ENCODE results near the gene LIN9.
A peak's percentile ranks its signal among the peaks of the same experiment; 100 is the strongest.

LIN9 gene

GRCh38 chr1:226186124-226187018 lies 122.6 kb downstream of the LIN9 start, which contains the start of gene ACBD3:
TSS of gene ACBD3 (minus strand) at chr1:226186741. CDS start at chr1:226186675, 66 bp downstream.
- H3K79me2 ChIP-seq (ENCODE audit: insufficient read depth, low read depth) = peaks cover 54% of the 10 kb centered on the region
- peak within 1 kb of the TSS; percentile 67 for H3K27ac ChIP-seq
- H3K4me3 ChIP-seq (IDR thresholded peaks at IDR 0.05; ENCODE audit: insufficient read depth, low read depth, low read length) = peak within 1 kb of the TSS; percentile 88
- 0 out of 2 replicates have a peak, but pooled peaks cover 6% of the 10 kb centered on the region for H3K36me3 ChIP-seq (ENCODE audit: insufficient read depth)
- peaks cover 9% of the 10 kb centered on the region; the same call in 1 of the 2 replicates for H4K20me1 ChIP-seq (ENCODE audit: insufficient read depth)
- peak within 1 kb of the TSS; percentile 88 for H3K4me2 ChIP-seq
- peak within 1 kb of the TSS; percentile 95 for H2AFZ ChIP-seq (ENCODE audit: low read depth)
- TF ChIP-seq, protein P1, sequence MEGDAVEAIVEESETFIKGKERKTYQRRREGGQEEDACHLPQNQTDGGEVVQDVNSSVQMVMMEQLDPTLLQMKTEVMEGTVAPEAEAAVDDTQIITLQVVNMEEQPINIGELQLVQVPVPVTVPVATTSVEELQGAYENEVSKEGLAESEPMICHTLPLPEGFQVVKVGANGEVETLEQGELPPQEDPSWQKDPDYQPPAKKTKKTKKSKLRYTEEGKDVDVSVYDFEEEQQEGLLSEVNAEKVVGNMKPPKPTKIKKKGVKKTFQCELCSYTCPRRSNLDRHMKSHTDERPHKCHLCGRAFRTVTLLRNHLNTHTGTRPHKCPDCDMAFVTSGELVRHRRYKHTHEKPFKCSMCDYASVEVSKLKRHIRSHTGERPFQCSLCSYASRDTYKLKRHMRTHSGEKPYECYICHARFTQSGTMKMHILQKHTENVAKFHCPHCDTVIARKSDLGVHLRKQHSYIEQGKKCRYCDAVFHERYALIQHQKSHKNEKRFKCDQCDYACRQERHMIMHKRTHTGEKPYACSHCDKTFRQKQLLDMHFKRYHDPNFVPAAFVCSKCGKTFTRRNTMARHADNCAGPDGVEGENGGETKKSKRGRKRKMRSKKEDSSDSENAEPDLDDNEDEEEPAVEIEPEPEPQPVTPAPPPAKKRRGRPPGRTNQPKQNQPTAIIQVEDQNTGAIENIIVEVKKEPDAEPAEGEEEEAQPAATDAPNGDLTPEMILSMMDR (conservative IDR thresholded peaks at IDR 0.05; ENCODE audit: low read depth, low read length) = no peak; the same call in 1 of the 2 replicates
- peaks cover 41% of the 10 kb centered on the region for H3K4me1 ChIP-seq (ENCODE audit: low read depth, poor library complexity, severe bottlenecking)
- H3K27me3 ChIP-seq (ENCODE audit: insufficient read depth, low read depth) = no peaks in the 10 kb centered on the region
- peak within 1 kb of the TSS; percentile 75 for H3K9ac ChIP-seq

GRCh38 chr1:226185141-226186036 lies 123.6 kb downstream of the LIN9 start:
- H3K9ac ChIP-seq = peak overlapping the region; percentile 75
- H3K4me3 ChIP-seq (IDR thresholded peaks at IDR 0.05; ENCODE audit: insufficient read depth, low read depth, low read length) = peak overlapping the region; percentile 14
- peak overlapping the region; percentile 95; the same call in 1 of the 2 replicates for H2AFZ ChIP-seq (ENCODE audit: low read depth)
- H3K4me1 ChIP-seq (ENCODE audit: low read depth, poor library complexity, severe bottlenecking) = peaks cover 42% of the 10 kb centered on the region
- 0 out of 2 replicates have a peak, but pooled peaks cover 6% of the 10 kb centered on the region for H3K36me3 ChIP-seq (ENCODE audit: insufficient read depth)
- peaks cover 64% of the 10 kb centered on the region for H3K79me2 ChIP-seq (ENCODE audit: insufficient read depth, low read depth)
- peak overlapping the region; percentile 88 for H3K4me2 ChIP-seq
- H3K27ac ChIP-seq = peak overlapping the region; percentile 67; the same call in 1 of the 2 replicates
- H4K20me1 ChIP-seq (ENCODE audit: insufficient read depth) = peaks cover 9% of the 10 kb centered on the region; the same call in 1 of the 2 replicates
- H3K27me3 ChIP-seq (ENCODE audit: insufficient read depth, low read depth) = no peaks in the 10 kb centered on the region
- TF ChIP-seq, protein P1 (conservative IDR thresholded peaks at IDR 0.05; ENCODE audit: low read depth, low read length) = no peak

GRCh38 chr1:226181996-226182714 lies 126.8 kb downstream of the LIN9 start:
- no peak overlapping the region for H3K27ac ChIP-seq
- 0 out of 2 replicates have a peak, but pooled peaks cover 6% of the 10 kb centered on the region for H3K36me3 ChIP-seq (ENCODE audit: insufficient read depth)
- H3K9ac ChIP-seq = no peak overlapping the region
- no peak overlapping the region for H2AFZ ChIP-seq (ENCODE audit: low read depth)
- peak overlapping the region; percentile 8; the same call in 1 of the 2 replicates for H3K4me2 ChIP-seq
- H3K27me3 ChIP-seq (ENCODE audit: insufficient read depth, low read depth) = no peaks in the 10 kb centered on the region
- peaks cover 9% of the 10 kb centered on the region; the same call in 1 of the 2 replicates for H4K20me1 ChIP-seq (ENCODE audit: insufficient read depth)
- TF ChIP-seq, protein P1 (conservative IDR thresholded peaks at IDR 0.05; ENCODE audit: low read depth, low read length) = no peak; the same call in 1 of the 2 replicates
- no peak overlapping the region for H3K4me3 ChIP-seq (IDR thresholded peaks at IDR 0.05; ENCODE audit: insufficient read depth, low read depth, low read length)
- H3K4me1 ChIP-seq (ENCODE audit: low read depth, poor library complexity, severe bottlenecking) = peaks cover 43% of the 10 kb centered on the region
- H3K79me2 ChIP-seq (ENCODE audit: insufficient read depth, low read depth) = peaks cover 96% of the 10 kb centered on the region
